GM12865 (cell line): Measurements from ENCODE around the gene PAGE2.
"Not testable (repeated sequence)": the region's sequence is repeated elsewhere in the genome, so short reads cannot be mapped to it uniquely, and the experiment has no call there.

ENCODE experiments used
- DNase-seq: peaks from one replicate; pipeline ENCODE4 v3.0.0; 2010; ENCODE audit warnings: low read depth
- H3K4me3 ChIP-seq: 2 replicates; pipeline ENCODE4 v1.5.1; 2011; ENCODE audit warnings: mild to moderate bottlenecking, low read depth, low read length, control low read depth
- TF ChIP-seq, protein P1 (sequence below): IDR thresholded peaks from 2 replicates; pipeline ENCODE4 v1.5.1; 2011; ENCODE audit warnings: low read length, control low read depth, low read depth, inconsistent platforms; ENCODE audit not compliant: insufficient read depth; ENCODE audit errors: missing control alignments

Gene PAGE2, protein sequence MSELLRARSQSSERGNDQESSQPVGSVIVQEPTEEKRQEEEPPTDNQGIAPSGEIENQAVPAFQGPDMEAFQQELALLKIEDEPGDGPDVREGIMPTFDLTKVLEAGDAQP

DNA sequence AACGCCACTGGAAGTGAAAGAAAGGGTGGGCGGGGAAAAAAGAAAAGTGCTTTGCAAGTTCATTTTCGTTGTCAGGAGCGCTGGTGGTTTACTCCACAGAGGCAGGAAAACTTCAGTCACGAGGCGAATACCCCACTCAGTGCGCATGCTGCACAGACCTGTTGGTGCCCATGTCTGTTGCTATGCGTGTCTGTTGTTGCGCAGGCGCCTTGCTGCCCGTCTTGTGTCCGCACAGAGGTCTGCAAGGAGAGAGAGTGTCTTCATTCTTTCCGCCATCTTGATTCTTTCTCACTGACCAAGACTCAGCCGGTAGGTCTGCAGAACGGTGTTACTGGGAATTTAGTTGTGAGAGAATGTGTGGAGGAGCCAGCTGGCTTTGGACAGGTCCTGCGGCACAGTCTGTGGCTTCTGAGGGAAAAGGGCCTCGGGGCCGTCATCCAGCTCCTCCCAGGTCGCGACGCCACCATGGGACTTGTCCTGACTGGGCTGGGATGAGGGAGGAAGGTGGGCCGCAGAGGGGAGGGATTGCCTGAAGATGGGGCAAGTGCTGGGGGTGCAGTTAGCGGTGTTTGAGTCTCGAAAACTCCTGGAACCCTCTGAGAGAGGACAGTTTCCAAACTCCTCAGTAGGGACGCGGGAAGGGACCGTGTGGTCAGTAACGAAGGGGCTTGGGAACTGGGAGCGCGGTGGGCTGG, at the start of gene PAGE2:
Gene PAGE2 (plus strand): TSS at position 224 of the 695 bp plus-strand sequence. CDS start 1,003 bp downstream, outside the sequence.
- DNase-seq, result no peak
- no peak within 1 kb of the TSS for H3K4me3 ChIP-seq
- TF ChIP-seq, protein P1, sequence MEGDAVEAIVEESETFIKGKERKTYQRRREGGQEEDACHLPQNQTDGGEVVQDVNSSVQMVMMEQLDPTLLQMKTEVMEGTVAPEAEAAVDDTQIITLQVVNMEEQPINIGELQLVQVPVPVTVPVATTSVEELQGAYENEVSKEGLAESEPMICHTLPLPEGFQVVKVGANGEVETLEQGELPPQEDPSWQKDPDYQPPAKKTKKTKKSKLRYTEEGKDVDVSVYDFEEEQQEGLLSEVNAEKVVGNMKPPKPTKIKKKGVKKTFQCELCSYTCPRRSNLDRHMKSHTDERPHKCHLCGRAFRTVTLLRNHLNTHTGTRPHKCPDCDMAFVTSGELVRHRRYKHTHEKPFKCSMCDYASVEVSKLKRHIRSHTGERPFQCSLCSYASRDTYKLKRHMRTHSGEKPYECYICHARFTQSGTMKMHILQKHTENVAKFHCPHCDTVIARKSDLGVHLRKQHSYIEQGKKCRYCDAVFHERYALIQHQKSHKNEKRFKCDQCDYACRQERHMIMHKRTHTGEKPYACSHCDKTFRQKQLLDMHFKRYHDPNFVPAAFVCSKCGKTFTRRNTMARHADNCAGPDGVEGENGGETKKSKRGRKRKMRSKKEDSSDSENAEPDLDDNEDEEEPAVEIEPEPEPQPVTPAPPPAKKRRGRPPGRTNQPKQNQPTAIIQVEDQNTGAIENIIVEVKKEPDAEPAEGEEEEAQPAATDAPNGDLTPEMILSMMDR, result no peak

DNA sequence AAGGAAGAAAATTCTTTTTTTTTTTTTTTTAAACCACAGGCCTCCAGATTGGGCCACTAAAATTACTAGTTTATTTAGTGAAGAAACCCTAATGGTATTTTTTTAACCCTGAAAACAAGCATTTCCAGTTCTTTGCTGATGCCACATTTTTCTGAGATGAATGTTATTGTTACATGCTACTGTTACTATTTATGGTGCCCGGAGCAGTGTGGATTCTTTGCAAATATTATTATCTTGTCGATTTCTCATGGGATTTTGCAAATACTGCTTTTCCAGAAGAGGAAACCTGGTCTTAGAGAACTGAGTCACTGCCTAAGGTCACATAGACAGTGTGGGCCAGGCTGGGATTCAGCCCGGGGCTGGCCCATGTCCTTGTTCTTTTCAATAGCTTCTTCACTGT, 49.3 kb upstream of the PAGE2 start:
- no peak for DNase-seq
- TF ChIP-seq, protein P1, result no peak
- no peak overlapping the region for H3K4me3 ChIP-seq

DNA sequence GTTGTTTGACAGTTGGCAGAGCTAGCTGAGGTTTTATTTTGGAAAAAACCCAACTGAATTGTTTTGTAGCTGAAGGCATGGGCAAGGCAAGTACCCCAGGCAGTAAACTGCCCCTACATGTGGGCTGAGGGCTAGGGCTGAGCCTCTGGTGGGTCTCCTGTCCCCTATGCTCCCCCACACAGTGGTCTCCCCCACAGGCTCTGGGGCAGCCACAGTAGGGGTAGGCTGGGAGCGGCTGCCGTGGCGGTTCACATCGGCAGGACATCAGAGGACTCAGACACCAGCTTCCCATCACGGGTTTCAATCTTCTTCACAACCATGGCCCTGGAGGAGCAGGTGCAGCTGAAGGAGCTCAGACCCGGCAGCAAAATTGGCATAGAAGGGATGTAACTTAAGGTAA, 47.3 kb upstream of the PAGE2 start:
- no peak for DNase-seq
- TF ChIP-seq, protein P1, result no peak
- H3K4me3 ChIP-seq, result no peak overlapping the region

DNA sequence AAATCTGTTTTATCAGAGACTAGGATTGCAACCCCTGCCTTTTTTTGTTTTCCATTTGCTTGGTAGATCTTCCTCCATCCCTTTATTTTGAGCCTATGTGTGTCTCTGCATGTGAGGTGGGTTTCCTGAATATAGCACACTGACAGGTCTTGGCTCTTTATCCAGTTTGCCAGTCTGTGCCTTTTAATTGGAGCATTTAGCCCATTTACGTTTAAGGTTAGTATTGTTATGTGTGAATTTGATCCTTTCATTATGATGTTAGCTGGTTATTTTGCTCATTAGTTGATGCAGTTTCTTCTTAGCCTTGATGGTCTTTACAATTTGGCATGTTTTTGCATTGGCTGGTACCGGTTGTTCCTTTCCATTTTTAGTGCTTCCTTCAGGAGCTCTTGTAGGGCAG, 38.2 kb upstream of the PAGE2 start:
- not testable (repeated sequence) for H3K4me3 ChIP-seq, DNase-seq

DNA sequence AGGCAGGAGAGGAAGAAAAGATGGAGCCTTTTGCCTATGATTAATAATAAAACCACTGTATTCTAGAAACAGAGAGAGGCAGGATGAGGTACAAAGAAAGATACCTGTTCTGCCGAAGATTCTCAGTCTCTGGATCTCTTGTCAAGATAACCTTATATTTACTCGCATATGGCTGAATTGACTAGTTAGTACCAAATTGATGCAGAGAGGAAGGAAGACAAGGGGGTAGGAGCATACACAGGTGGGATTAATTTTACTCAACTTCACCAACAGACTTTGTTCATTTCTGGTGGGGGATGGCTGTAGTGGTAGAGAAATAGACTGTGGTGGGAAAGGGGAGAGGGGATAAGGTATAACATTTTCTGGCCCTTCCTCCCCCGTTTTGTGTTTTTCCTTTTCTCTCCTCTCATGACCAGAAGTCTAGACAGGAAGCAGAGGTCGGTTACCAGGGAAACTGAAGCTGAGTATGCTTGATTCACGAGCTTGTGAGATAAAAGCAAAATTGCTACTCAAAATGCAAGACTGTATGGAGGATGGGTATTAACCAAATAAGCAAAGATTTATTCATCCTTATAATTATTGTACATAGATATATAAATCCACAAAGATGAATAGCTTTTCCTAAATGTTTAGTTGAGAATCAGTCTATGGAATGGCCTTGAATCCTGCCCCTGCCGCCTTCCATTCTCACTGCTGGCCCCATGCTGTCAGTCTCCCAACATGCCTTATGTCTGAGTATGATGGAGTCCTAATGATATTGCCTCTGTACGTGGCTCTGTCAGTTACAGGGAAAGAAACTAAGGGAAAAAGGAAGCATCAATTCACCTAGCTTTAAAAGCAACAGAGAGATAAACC, 31.8 kb upstream of the PAGE2 start:
- TF ChIP-seq, protein P1, result no peak
- peak; percentile 9 for DNase-seq
- no peak overlapping the region for H3K4me3 ChIP-seq

DNA sequence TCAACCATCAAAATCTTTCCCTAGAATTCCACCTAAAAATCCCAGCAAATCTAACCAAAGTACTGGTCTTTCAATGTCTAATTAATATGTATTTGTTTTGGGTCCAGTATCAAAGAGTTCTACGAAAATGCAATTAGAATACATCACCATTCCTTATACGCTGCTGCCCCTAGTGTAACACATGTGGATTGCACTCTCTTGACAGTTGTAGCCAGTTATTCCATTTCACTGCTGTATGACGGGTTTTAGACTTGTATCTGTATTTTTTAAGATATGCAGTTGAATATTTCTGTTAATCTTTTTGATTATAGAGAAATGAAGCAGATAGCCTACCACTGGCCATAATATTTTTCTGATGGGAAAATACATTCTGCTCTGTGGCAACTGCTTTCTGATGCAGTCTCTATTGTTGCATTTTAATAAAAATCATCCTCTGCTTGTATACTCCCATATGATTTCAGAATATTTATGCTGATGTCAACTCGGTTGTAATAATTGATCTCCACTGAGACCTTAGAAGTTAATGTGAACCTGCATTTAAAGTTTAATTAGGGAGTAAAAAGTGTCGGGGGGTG, 31.1 kb upstream of the PAGE2 start:
- no peak overlapping the region for H3K4me3 ChIP-seq
- DNase-seq, result peak; percentile 34
- TF ChIP-seq, protein P1, result peak; percentile 63

DNA sequence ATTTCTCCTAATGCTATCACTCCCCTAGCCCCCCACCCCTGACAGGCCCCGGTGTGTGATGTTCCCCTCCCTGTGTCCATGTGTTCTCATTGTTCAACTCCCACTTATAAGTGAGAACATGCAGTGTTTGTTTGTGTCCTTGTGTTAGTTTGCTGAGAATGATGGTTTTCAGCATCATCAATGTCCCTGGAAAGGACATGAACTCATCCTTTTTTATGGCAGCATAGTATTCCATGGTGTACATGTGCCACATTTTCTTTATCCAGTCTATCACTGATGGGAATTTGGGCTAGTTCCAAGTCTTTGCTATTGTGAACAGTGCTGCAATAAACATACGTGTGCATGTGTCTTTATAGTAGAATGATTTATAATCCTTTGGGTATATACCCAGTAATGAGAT, 21.6 kb upstream of the PAGE2 start:
- not testable (repeated sequence) for H3K4me3 ChIP-seq, DNase-seq
